ENCODE results near the gene FKBP2. TPM values are rescaled to one million over a fixed set of nuclear protein-coding genes. Genes with fewer than 3 reads are reported as not detected.
A peak's percentile ranks its signal among the peaks of the same experiment; 100 is the strongest.

Gene FKBP2
- total RNA-seq, 2 donors from 2014 or later: 27.4 to 29.1 TPM

- H3K9me3 ChIP-seq (ENCODE audit: control insufficient read depth, low read length, poor library complexity, severe bottlenecking): no peaks in the 10 kb centered on the region
- no peak for ATAC-seq
- no peak for DNase-seq
- no peaks in the 10 kb centered on the region for H3K27me3 Mint-ChIP-seq
- H3K36me3 Mint-ChIP-seq (ENCODE audit: low read depth): peaks cover 8% of the 10 kb centered on the region
- H3K4me3 Mint-ChIP-seq: peak overlapping the region; percentile 92
- H3K27ac Mint-ChIP-seq: peak overlapping the region; percentile 90
- peaks cover 40% of the 10 kb centered on the region for H3K4me1 Mint-ChIP-seq
Measured at GRCh38 chr11:64208086-64208795, 32.7 kb upstream of the FKBP2 start.

DNA sequence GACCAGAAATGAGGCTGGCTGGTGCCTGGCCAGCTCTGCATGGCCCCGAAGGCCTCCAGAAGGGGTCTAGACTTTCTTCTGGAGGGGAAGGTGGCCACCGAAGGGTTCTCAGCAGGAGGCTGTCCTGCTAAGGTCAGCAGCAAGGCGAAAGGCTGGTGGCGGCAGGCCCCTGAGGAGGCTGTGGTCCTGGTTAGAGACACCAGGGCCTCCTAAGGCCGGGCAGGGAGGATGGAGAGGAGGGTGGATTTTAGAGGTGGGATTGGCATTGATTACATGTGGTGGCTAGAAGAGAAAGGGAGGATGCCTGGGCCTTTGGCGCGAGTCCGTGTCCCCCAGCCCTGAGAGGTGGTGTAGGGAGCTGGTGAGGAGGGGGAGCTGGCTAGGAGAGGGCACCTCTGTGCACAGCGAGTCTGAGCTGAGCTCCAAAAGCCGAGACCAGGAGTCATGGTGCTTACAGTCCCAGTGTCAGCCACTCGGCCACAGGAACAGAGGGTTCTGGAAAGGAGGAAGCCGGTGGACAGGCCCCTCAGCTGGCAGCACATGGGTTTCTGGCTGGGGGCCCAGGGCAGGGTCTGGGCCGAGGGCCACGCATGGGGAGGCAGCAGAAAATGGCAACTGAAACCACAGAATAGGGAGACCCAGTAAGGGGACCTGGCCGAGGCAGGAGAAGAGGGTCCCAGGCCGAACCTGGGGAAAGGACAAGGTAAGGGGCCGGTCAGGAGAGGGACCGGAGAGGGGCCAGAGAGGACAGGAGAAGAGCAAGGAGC is 31.9 kb upstream of the FKBP2 start:
- H3K27me3 Mint-ChIP-seq: no peaks in the 10 kb centered on the region
- H3K4me1 Mint-ChIP-seq: peaks cover 42% of the 10 kb centered on the region
- no peak for ATAC-seq
- peaks cover 8% of the 10 kb centered on the region for H3K36me3 Mint-ChIP-seq (ENCODE audit: low read depth)
- peak overlapping the region; percentile 92 for H3K4me3 Mint-ChIP-seq
- peak overlapping the region; percentile 90 for H3K27ac Mint-ChIP-seq
- no peaks in the 10 kb centered on the region for H3K9me3 ChIP-seq (ENCODE audit: control insufficient read depth, low read length, poor library complexity, severe bottlenecking)
- DNase-seq: no peak

- H3K27me3 Mint-ChIP-seq: no peaks in the 10 kb centered on the region
- H3K4me1 Mint-ChIP-seq: peaks cover 40% of the 10 kb centered on the region
- H3K27ac Mint-ChIP-seq: peak overlapping the region; percentile 90
- H3K4me3 Mint-ChIP-seq: peak overlapping the region; percentile 21
- ATAC-seq (no peak), DNase-seq (no peak)
- no peaks in the 10 kb centered on the region for H3K9me3 ChIP-seq (ENCODE audit: control insufficient read depth, low read length, poor library complexity, severe bottlenecking)
- peaks cover 6% of the 10 kb centered on the region for H3K36me3 Mint-ChIP-seq (ENCODE audit: low read depth)
Measured at GRCh38 chr11:64209563-64209843, 31.4 kb upstream of the FKBP2 start.

GRCh38 chr11:64210301-64211020 is 30.4 kb upstream of the FKBP2 start:
- Mint-ChIP-seq H3K27ac (peak overlapping the region; percentile 24), H3K4me3 (no peak overlapping the region), H3K4me1 (peaks cover 40% of the 10 kb centered on the region), H3K36me3 (ENCODE audit: low read depth) (peaks cover 4% of the 10 kb centered on the region), H3K27me3 (no peaks in the 10 kb centered on the region)
- H3K9me3 ChIP-seq (ENCODE audit: control insufficient read depth, low read length, poor library complexity, severe bottlenecking): no peaks in the 10 kb centered on the region
- DNase-seq (no peak), ATAC-seq (no peak)

DNA sequence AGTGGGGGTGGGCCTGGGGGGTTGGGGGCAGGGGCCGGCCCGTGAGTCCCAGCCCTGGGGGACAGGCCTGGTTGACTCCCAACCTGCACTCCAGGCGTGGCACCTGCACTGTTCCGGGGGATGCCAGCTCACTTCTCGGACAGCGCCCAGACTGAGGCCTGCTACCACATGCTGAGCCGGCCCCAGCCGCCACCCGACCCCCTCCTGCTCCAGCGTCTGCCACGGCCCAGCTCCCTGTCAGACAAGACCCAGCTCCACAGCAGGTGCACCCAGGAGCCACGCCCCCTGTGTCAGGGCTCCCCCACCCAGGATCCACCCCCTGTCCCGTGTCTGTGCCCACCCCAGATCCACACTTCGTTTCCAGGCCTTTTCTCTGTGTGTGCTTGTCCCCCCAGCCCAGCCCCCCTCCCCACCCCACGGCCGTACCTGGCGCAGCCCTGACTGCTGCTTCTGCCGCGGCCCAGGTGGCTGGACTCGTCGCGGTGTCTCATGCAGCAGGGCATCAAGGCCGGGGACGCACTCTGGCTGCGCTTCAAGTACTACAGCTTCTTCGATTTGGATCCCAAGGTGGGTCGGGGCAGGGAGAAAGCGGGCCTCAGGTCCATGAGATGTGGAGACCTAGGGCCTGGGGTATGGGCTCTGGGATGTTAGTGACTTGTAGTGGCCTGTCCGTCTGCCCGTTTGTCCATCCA is 29.6 kb upstream of the FKBP2 start:
- ATAC-seq (no peak), DNase-seq (no peak)
- H3K4me1 Mint-ChIP-seq: peaks cover 35% of the 10 kb centered on the region
- H3K36me3 Mint-ChIP-seq (ENCODE audit: low read depth): peaks cover 4% of the 10 kb centered on the region
- no peak overlapping the region for H3K4me3 Mint-ChIP-seq
- no peaks in the 10 kb centered on the region for H3K9me3 ChIP-seq (ENCODE audit: control insufficient read depth, low read length, poor library complexity, severe bottlenecking)
- peak overlapping the region; percentile 24 for H3K27ac Mint-ChIP-seq
- no peaks in the 10 kb centered on the region for H3K27me3 Mint-ChIP-seq

DNA sequence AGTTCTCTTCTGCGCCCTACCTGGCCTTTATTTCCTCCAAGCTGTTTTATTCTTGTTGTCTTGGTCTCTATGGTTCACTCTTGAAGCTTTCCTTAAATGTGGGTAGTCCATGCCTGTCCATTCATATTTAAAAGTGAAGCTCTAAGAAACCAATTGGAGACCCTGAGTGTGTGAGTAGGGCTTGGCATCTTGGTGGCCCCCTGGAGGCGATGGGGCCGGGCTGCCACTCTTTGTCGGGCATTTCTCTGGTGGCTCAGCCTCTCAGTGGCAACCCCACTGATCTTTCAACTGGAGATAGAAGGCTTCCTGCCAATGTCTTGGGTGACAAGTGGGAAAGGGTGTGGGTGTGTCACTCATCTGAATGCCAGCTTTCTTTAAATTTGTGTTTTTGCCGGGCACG is 24.0 kb upstream of the FKBP2 start:
- ATAC-seq (no peak), DNase-seq (no peak)
- no peaks in the 10 kb centered on the region for H3K9me3 ChIP-seq (ENCODE audit: control insufficient read depth, low read length, poor library complexity, severe bottlenecking)
- peaks cover 2% of the 10 kb centered on the region for H3K36me3 Mint-ChIP-seq (ENCODE audit: low read depth)
- H3K4me1 Mint-ChIP-seq: peaks cover 19% of the 10 kb centered on the region
- no peak overlapping the region for H3K4me3 Mint-ChIP-seq
- H3K27me3 Mint-ChIP-seq: no peaks in the 10 kb centered on the region
- H3K27ac Mint-ChIP-seq: peak overlapping the region; percentile 9

GRCh38 chr11:64218628-64219353 is 22.1 kb upstream of the FKBP2 start:
- Mint-ChIP-seq H3K36me3 (ENCODE audit: low read depth) (peaks cover 1% of the 10 kb centered on the region), H3K27me3 (no peaks in the 10 kb centered on the region), H3K4me1 (peaks cover 13% of the 10 kb centered on the region), H3K4me3 (no peak overlapping the region), H3K27ac (no peak overlapping the region)
- H3K9me3 ChIP-seq (ENCODE audit: control insufficient read depth, low read length, poor library complexity, severe bottlenecking): no peaks in the 10 kb centered on the region
- ATAC-seq: no peak
- DNase-seq: no peak

DNA sequence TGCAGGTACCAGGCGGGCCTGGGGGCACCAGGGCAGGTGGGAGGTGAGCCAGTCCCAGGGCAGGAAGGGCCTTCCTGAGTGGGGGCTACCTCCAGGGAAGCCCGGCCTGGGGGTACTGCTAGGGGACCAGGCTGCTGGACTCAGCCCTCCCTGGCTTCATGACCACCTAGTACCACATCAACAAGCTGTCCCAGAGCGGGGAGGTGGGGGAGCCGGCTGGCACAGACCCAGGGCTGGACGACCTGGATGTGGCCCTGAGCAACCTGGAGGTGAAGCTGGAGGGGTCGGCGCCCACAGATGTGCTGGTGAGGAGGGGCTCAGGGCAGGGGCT is 21.6 kb upstream of the FKBP2 start:
- Mint-ChIP-seq H3K4me3 (no peak overlapping the region), H3K4me1 (peaks cover 11% of the 10 kb centered on the region), H3K27ac (no peak overlapping the region), H3K36me3 (ENCODE audit: low read depth) (no peaks in the 10 kb centered on the region), H3K27me3 (no peaks in the 10 kb centered on the region)
- no peaks in the 10 kb centered on the region for H3K9me3 ChIP-seq (ENCODE audit: control insufficient read depth, low read length, poor library complexity, severe bottlenecking)
- no peak for DNase-seq
- no peak for ATAC-seq

DNA sequence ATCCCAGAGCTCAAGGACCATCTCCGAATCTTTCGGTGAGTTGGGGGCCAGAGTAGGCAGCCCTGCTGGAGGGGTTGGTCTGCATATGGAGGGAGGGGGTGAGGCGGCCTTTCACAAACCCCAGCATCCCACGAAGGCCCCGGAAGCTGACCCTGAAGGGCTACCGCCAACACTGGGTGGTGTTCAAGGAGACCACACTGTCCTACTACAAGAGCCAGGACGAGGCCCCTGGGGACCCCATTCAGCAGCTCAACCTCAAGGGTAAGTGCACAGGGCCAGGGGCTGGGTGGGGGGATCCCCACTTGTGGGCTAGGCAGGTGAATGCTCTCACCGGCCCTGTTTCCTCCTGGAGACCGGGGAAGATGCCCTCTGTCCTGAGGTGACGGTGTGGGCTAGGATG is 21.1 kb upstream of the FKBP2 start:
- Mint-ChIP-seq H3K27me3 (no peaks in the 10 kb centered on the region), H3K4me3 (no peak overlapping the region), H3K36me3 (ENCODE audit: low read depth) (no peaks in the 10 kb centered on the region), H3K27ac (no peak overlapping the region), H3K4me1 (peaks cover 11% of the 10 kb centered on the region)
- no peaks in the 10 kb centered on the region for H3K9me3 ChIP-seq (ENCODE audit: control insufficient read depth, low read length, poor library complexity, severe bottlenecking)
- ATAC-seq: no peak
- no peak for DNase-seq

DNA sequence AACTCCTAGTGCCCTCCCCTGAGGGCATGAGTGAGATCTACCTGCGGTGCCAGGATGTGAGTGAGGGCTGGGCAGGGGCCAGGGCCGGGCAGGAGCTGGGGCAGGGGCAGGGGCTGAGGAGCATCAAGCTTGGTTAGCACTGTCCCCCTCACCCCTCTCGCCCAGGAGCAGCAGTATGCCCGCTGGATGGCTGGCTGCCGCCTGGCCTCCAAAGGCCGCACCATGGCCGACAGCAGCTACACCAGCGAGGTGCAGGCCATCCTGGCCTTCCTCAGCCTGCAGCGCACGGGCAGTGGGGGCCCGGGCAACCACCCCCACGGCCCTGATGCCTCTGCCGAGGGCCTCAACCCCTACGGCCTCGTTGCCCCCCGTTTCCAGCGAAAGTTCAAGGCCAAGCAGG is 20.6 kb upstream of the FKBP2 start:
- peaks cover 8% of the 10 kb centered on the region for H3K4me1 Mint-ChIP-seq
- H3K36me3 Mint-ChIP-seq (ENCODE audit: low read depth): no peaks in the 10 kb centered on the region
- ATAC-seq: no peak
- H3K9me3 ChIP-seq (ENCODE audit: control insufficient read depth, low read length, poor library complexity, severe bottlenecking): no peaks in the 10 kb centered on the region
- no peaks in the 10 kb centered on the region for H3K27me3 Mint-ChIP-seq
- no peak for DNase-seq
- H3K27ac Mint-ChIP-seq: no peak overlapping the region
- H3K4me3 Mint-ChIP-seq: no peak overlapping the region

DNA sequence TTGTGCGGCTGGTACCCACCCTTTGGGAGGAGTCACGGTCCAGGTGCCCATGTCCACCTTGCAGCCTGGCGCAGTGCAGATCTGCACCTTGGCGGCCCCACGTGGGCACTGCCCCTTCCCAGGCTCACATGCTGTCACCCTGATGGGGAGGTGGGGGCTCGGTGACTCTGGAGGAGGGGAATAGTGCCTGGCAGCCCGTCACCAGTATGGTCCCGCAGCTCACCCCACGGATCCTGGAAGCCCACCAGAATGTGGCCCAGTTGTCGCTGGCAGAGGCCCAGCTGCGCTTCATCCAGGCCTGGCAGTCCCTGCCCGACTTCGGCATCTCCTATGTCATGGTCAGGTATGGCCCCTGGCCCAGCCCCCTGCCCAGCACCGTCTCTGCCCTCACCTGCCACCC is 20.1 kb upstream of the FKBP2 start:
- Mint-ChIP-seq H3K36me3 (ENCODE audit: low read depth) (no peaks in the 10 kb centered on the region), H3K4me1 (peaks cover 10% of the 10 kb centered on the region), H3K27ac (no peak overlapping the region), H3K27me3 (no peaks in the 10 kb centered on the region), H3K4me3 (no peak overlapping the region)
- ATAC-seq: no peak
- no peaks in the 10 kb centered on the region for H3K9me3 ChIP-seq (ENCODE audit: control insufficient read depth, low read length, poor library complexity, severe bottlenecking)
- DNase-seq: no peak

DNA sequence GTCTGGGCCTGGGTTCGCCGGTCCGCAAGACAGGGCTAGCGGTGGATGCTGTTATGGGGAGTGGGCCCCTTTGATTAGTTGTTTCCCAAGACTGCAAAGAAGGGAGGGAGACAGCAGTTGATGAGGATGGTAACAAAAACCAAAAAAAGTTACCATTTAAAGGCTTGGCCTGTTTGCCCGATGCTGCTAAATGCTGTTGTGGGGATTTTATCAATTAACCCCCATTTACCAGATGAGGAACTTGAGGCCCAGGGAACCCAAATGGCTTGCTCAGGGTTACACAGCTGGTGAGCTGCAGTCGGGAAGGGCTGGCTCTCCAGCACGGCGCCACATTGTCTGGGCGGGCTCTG is 18.3 kb upstream of the FKBP2 start:
- Mint-ChIP-seq H3K36me3 (ENCODE audit: low read depth) (no peaks in the 10 kb centered on the region), H3K4me3 (no peak overlapping the region), H3K27me3 (no peaks in the 10 kb centered on the region), H3K4me1 (peaks cover 19% of the 10 kb centered on the region), H3K27ac (no peak overlapping the region)
- DNase-seq (no peak), ATAC-seq (no peak)
- no peaks in the 10 kb centered on the region for H3K9me3 ChIP-seq (ENCODE audit: control insufficient read depth, low read length, poor library complexity, severe bottlenecking)
